Liver (tissue), 9 donors: Measurements from ENCODE around the gene ACAD8. TPM values are rescaled to one million over a fixed set of nuclear protein-coding genes. Genes with fewer than 3 reads are reported as not detected.

Experiments used
- DNase-seq: peaks from one replicate; pipeline ENCODE4 v3.0.0-alpha.2; 2017; ENCODE audit warnings: low spot score
- H3K27ac ChIP-seq, 2 donors: one replicate each; pipeline ENCODE4 v1.7.0; 2013; ENCODE audit warnings: inconsistent platforms in 2 of 2, low read length in 2 of 2, control low read depth in 1 of 2, low read depth in 1 of 2, mild to moderate bottlenecking in 1 of 2
- H3K27me3 ChIP-seq, 4 donors: one replicate each; pipeline versions ENCODE4 v1.6.1 to v1.7.0; 2013; ENCODE audit warnings: low read length in 3 of 4, inconsistent platforms in 1 of 4, mild to moderate bottlenecking in 1 of 4, moderate library complexity in 1 of 4; ENCODE audit not compliant: control insufficient read depth in 4 of 4, insufficient read depth in 4 of 4
- H3K36me3 ChIP-seq, 4 donors: one replicate each; pipeline versions ENCODE4 v1.6.1 to v1.7.0; 2013; ENCODE audit warnings: low read length in 3 of 4, mild to moderate bottlenecking in 3 of 4, low read depth in 1 of 4, moderate library complexity in 1 of 4; ENCODE audit not compliant: control insufficient read depth in 4 of 4, insufficient read depth in 3 of 4
- H3K4me1 ChIP-seq, 4 donors: one replicate each; pipeline versions ENCODE4 v1.6.1 to v1.7.0; 2013; ENCODE audit warnings: low read length in 3 of 4, mild to moderate bottlenecking in 3 of 4, moderate library complexity in 1 of 4; ENCODE audit not compliant: control insufficient read depth in 4 of 4, insufficient read depth in 4 of 4
- H3K4me3 ChIP-seq, 3 donors: one replicate each; pipeline versions ENCODE4 v1.6.1 to v1.7.0; 2013; ENCODE audit warnings: low read length in 3 of 3, control low read depth in 1 of 3, low read depth in 1 of 3, mild to moderate bottlenecking in 1 of 3
- H3K9ac ChIP-seq, 2 donors: one replicate each; pipeline ENCODE4 v1.7.0; 2013; ENCODE audit warnings: low read length in 2 of 2, mild to moderate bottlenecking in 2 of 2, moderate library complexity in 2 of 2, control low read depth in 1 of 2, low read depth in 1 of 2
- H3K9me3 ChIP-seq, 4 donors: one replicate each; pipeline versions ENCODE4 v1.6.1 to v1.7.0; 2013; ENCODE audit warnings: low read length in 3 of 4; ENCODE audit not compliant: control insufficient read depth in 4 of 4
- EGR1 ChIP-seq, 2 donors: IDR thresholded peaks; 2 replicates each; pipeline ENCODE4 v1.6.1; 2016 to 2018; ENCODE audit warnings: antibody characterized with exemption in 2 of 2, low read depth in 2 of 2
- FOXA1 ChIP-seq: IDR thresholded peaks from 2 replicates; pipeline ENCODE4 v1.6.1; 2016; ENCODE audit warnings: antibody characterized with exemption
- HNF4A ChIP-seq, 2 donors: conservative IDR thresholded peaks; 2 replicates each; pipeline ENCODE4 v1.6.1; 2016; ENCODE audit warnings: antibody characterized with exemption in 2 of 2, mild to moderate bottlenecking in 2 of 2
- HNF4G ChIP-seq: IDR thresholded peaks from 2 replicates; pipeline ENCODE4 v1.6.1; 2016; ENCODE audit warnings: antibody characterized with exemption
- NR2F2 ChIP-seq: IDR thresholded peaks from 2 replicates; pipeline ENCODE4 v1.6.1; 2016; ENCODE audit warnings: antibody characterized with exemption
- REST ChIP-seq: IDR thresholded peaks from 2 replicates; pipeline ENCODE4 v1.6.1; 2016; ENCODE audit warnings: antibody characterized with exemption, mild to moderate bottlenecking
- RXRA ChIP-seq, 2 donors: IDR thresholded peaks; 2 replicates each; pipeline ENCODE4 v1.6.1; 2017 to 2018; ENCODE audit warnings: antibody characterized with exemption in 2 of 2, mild to moderate bottlenecking in 1 of 2
- SP1 ChIP-seq: IDR thresholded peaks from 2 replicates; pipeline ENCODE4 v1.6.1; 2018; ENCODE audit warnings: antibody characterized with exemption, mild to moderate bottlenecking
- YY1 ChIP-seq: IDR thresholded peaks from 2 replicates; pipeline ENCODE4 v1.6.1; 2016; ENCODE audit warnings: antibody characterized with exemption, mild to moderate bottlenecking
- WGBS: extraction: QIAGEN DNeasy Blood & Tissue Kit; methylation state at CpG from one replicate; pipeline ENCODE4 v1.1.7; 2013; 5-methylcytosine and 5-hydroxymethylcytosine counted together
- polyA plus RNA-seq, 2 donors: library from polyadenylated mRNA; stranded (reverse) in 1 of 2; unstranded in 1 of 2; fragments of 200-250 nt in 1 of 2; fragments of >200 nt in 1 of 2; fragmentation: Nextera tagmentation in 1 of 2; extraction: Ambion mirVana in 1 of 2; gene quantifications; one replicate each; pipeline versions ENCODE4 v1.2.1 to v1.2.3, GENCODE V29; 2013 to 2015
- total RNA-seq, 2 donors: library from RNA; depleted of rRNA; stranded (reverse); fragments of >200 nt; gene quantifications; one replicate each; pipeline ENCODE4 v1.2.3, GENCODE V29; 2014
- TF ChIP-seq, protein P1 (sequence below): fragments of 150-350 bp; IDR thresholded peaks from 2 replicates; pipeline ENCODE4 v1.5.1; 2017; ENCODE audit warnings: improper control_type of control experiment, low read depth, low read length; ENCODE audit not compliant: missing input control
- TF ChIP-seq, protein P2 (sequence below): IDR thresholded peaks from 2 replicates; pipeline ENCODE4 v1.6.1; 2016; ENCODE audit warnings: antibody characterized with exemption
- donor health status: healthy.
- donor health status: healthy.
- donor health status: healthy.
- donor health status: healthy.
- donor health status: healthy.

ACAD8 gene
- total and polyA plus RNA-seq, 4 donors = 14.1 to 32.2 (median 27.1) TPM

DNA sequence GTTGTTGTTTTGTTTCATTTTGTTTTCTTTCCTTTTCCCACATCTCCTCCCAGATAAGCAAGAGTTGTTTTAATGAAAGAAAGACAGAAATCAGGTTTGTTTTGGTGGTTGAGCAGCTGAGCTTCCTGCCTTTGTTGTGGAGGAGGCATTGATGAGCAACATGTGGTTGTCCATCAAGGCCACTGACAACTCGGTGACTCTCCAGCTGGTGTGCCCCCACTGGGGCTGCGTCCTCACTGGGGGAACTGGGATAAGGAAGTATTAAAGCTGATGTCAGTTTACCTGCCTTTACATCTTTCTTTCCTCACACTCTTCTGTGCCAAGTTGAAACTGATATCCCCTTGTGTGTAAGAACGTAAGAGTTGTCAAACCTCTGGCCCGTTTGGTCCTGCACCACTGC lies 23.0 kb upstream of the ACAD8 start:
- H3K27ac ChIP-seq = no peak overlapping the region

DNA sequence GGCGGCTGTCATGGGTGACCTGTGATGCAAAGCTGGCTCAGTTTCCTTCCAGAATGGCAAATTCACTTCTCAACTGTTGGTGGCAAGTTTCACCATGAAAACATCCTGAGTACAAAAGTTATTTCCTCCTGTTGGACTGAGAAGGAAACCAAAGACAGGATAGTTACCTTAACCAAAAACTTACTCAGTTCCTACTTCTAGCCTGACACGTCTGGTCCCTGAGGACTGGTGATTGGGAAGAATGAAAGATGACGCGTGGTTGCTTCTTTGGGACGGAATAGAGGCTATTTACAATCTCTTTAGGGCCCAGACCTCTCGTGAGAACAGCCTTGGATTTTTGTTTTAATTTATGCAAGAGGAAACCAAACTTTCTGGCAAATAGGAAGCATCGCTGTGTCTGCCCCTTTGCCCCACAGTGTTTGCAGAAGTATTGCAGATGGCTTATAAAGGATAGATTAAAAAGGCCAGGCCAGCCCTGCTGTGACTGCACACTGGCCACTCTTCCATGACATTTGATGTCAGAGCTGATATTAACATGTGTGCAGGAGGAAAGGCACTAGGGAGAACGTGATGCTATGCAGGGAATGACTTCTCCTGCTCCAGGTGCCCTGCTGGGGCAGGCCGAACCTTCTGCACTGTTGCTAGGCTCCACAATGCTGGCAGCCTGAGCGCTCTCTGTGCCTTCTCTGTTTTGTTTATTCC lies 21.3 kb upstream of the ACAD8 start:
- TF ChIP-seq SP1 = peak; percentile 73
- no peak for TF ChIP-seq FOXA1
- no peak for TF ChIP-seq HNF4G
- peak; percentile 59 to 75 for TF ChIP-seq HNF4A (conservative IDR thresholded peaks at IDR 0.05)
- peak; percentile 33 for TF ChIP-seq YY1
- TF ChIP-seq RXRA (IDR thresholded peaks at IDR 0.05) = peak; percentile 23 to 37
- TF ChIP-seq EGR1 (IDR thresholded peaks at IDR 0.05; ENCODE audit: low read depth in 2 of 2) = no peak
- Histone ChIP-seq H3K9ac (no peak overlapping the region), H3K36me3 (peaks cover 0 to 3% (median 1%) of the 10 kb centered on the region in 4 donors), H3K9me3 (no peaks in the 10 kb centered on the region), H3K4me3 (no peak overlapping the region), H3K4me1 (peaks cover 15 to 42% (median 26%) of the 10 kb centered on the region in 4 donors), H3K27me3 (no peaks in the 10 kb centered on the region), H3K27ac (peak overlapping the region in 1 of 2 donors; percentile 34)
- WGBS = 53% methylated on average over 10 of the region's 10 CpGs
- DNase-seq = no peak

More for the DNA sequence above, 23.0 kb upstream of the ACAD8 start:
- TF ChIP-seq NR2F2 = no peak
- TF ChIP-seq HNF4G = no peak
- TF ChIP-seq, protein P1, sequence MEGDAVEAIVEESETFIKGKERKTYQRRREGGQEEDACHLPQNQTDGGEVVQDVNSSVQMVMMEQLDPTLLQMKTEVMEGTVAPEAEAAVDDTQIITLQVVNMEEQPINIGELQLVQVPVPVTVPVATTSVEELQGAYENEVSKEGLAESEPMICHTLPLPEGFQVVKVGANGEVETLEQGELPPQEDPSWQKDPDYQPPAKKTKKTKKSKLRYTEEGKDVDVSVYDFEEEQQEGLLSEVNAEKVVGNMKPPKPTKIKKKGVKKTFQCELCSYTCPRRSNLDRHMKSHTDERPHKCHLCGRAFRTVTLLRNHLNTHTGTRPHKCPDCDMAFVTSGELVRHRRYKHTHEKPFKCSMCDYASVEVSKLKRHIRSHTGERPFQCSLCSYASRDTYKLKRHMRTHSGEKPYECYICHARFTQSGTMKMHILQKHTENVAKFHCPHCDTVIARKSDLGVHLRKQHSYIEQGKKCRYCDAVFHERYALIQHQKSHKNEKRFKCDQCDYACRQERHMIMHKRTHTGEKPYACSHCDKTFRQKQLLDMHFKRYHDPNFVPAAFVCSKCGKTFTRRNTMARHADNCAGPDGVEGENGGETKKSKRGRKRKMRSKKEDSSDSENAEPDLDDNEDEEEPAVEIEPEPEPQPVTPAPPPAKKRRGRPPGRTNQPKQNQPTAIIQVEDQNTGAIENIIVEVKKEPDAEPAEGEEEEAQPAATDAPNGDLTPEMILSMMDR = no peak
- TF ChIP-seq REST = no peak
- no peak for TF ChIP-seq RXRA (IDR thresholded peaks at IDR 0.05)
- TF ChIP-seq, protein P2, sequence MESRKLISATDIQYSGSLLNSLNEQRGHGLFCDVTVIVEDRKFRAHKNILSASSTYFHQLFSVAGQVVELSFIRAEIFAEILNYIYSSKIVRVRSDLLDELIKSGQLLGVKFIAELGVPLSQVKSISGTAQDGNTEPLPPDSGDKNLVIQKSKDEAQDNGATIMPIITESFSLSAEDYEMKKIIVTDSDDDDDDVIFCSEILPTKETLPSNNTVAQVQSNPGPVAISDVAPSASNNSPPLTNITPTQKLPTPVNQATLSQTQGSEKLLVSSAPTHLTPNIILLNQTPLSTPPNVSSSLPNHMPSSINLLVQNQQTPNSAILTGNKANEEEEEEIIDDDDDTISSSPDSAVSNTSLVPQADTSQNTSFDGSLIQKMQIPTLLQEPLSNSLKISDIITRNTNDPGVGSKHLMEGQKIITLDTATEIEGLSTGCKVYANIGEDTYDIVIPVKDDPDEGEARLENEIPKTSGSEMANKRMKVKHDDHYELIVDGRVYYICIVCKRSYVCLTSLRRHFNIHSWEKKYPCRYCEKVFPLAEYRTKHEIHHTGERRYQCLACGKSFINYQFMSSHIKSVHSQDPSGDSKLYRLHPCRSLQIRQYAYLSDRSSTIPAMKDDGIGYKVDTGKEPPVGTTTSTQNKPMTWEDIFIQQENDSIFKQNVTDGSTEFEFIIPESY = no peak
- no peak for TF ChIP-seq HNF4A (conservative IDR thresholded peaks at IDR 0.05)
- no peak for TF ChIP-seq YY1
- H3K9me3 ChIP-seq = no peaks in the 10 kb centered on the region
- H3K9ac ChIP-seq = no peak overlapping the region
- WGBS = 73% methylated on average over 4 of the region's 4 CpGs
- H3K36me3 ChIP-seq = no peaks in the 10 kb centered on the region
- no peak for DNase-seq
- peaks cover 19 to 53% (median 35%) of the 10 kb centered on the region in 4 donors for H3K4me1 ChIP-seq
- H3K4me3 ChIP-seq = no peak overlapping the region
- no peaks in the 10 kb centered on the region for H3K27me3 ChIP-seq
